PC-3 (cell line): ENCODE data around the gene STAT5A.

Experiments used
- CTCF ChIP-seq: fragments of 300-600 bp; sonication (generic); conservative IDR thresholded peaks from 2 replicates; pipeline ENCODE4 v1.5.1; 2017; ENCODE audit warnings: antibody characterized with exemption, low read depth, mild to moderate bottlenecking, low read length
- EZH2 ChIP-seq: fragments of 300-600 bp; sonication (generic); IDR thresholded peaks from one replicate; pipeline ENCODE4 v1.6.1; 2017; ENCODE audit warnings: antibody characterized with exemption, mild to moderate bottlenecking, low read length; ENCODE audit not compliant: unreplicated experiment
- EZH2phosphoT487 ChIP-seq: fragments of 300-600 bp; sonication (generic); IDR thresholded peaks from 2 replicates; pipeline ENCODE4 v1.6.1; 2018; ENCODE audit warnings: mild to moderate bottlenecking, antibody characterized with exemption, low read length, borderline replicate concordance

- TF ChIP-seq CTCF: no peak
- no peak for TF ChIP-seq EZH2
- no peak for TF ChIP-seq EZH2phosphoT487
Observed at GRCh38 chr17:42313389-42313772, 25.1 kb downstream of the STAT5A start.
